ENCODE results near the gene VWA5B1.

The VWA5B1 gene

DNA sequence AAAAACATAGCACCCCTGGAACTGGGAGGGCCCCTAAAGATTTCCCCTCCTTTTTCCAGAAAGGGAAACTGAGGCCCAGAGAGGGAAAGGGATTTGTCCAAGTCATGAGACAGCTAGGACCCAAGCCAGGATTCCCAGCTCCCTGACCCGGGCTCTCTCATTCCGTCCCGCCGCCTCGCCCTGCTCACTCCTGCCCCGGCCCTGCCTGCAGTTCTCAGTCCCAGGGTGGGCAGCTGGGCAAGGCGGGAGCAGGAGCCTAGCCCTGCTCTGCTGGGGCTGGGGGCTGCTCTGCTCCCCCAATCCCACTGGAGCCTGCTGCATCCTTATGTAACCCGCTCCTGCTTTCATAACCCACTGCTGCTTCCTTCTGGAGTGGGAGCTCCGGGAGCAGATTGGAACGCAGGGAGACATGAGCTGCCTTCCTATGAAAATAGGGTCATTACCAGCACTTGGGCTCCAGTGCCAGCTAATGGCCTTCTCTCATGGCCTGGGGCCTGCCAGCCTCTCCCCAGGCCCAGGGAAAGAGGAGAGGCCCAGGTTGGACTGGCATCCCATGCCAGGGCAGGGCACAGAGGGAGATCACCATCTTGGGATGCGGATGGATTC lies 110.8 kb downstream of the VWA5B1 start:
- TF ChIP-seq, protein P1, sequence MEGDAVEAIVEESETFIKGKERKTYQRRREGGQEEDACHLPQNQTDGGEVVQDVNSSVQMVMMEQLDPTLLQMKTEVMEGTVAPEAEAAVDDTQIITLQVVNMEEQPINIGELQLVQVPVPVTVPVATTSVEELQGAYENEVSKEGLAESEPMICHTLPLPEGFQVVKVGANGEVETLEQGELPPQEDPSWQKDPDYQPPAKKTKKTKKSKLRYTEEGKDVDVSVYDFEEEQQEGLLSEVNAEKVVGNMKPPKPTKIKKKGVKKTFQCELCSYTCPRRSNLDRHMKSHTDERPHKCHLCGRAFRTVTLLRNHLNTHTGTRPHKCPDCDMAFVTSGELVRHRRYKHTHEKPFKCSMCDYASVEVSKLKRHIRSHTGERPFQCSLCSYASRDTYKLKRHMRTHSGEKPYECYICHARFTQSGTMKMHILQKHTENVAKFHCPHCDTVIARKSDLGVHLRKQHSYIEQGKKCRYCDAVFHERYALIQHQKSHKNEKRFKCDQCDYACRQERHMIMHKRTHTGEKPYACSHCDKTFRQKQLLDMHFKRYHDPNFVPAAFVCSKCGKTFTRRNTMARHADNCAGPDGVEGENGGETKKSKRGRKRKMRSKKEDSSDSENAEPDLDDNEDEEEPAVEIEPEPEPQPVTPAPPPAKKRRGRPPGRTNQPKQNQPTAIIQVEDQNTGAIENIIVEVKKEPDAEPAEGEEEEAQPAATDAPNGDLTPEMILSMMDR (IDR thresholded peaks at IDR 0.05; ENCODE audit: low read length, missing control alignments) = no peak
- no peak for DNase-seq (ENCODE audit: low read depth)
- no peak overlapping the region for H3K4me3 ChIP-seq (replicated peaks; ENCODE audit: low read depth, low read length)

GRCh38 chr1:20402585-20403422 lies 112.1 kb downstream of the VWA5B1 start:
- H3K4me3 ChIP-seq (replicated peaks; ENCODE audit: low read depth, low read length) = no peak overlapping the region
- TF ChIP-seq, protein P1 (IDR thresholded peaks at IDR 0.05; ENCODE audit: low read length, missing control alignments) = no peak
- DNase-seq (ENCODE audit: low read depth) = no peak

DNA sequence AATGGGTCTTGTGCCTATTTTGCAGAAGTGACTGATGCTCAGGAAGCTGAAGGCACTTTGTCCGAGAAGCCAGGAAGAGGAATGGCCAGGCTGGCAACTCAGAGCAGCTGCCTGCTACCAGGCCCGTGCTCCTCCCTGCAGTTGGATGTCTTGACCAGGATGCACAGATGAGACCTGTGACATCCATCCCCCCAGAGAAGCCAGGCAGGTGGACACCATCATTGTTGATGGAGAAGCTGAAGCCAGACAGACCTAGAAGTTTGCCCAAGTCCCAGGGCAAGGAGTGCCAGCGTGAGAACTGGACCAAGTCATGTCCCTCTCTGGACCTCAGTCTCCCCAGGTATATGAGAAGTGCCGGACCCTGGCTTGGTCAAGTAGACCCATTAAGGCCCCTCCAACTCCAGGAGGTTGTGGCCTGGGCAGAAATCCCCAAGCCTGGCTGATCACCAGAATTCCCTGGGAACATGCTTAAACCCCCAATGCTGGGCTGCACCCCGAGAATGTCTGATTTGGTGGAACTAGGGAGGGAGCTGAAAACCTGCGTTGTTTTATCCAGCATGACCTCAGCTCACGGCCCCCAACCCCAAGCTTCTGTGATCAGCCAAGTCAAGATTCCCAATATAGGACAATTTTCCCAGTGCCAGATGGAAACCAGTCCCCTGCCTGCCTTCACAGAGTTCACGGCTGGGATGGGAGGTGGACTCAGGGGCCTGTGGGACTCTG lies 112.9 kb downstream of the VWA5B1 start:
- DNase-seq (ENCODE audit: low read depth) = no peak
- TF ChIP-seq, protein P1 (IDR thresholded peaks at IDR 0.05; ENCODE audit: low read length, missing control alignments) = no peak

GRCh38 chr1:20404466-20404865 lies 113.8 kb downstream of the VWA5B1 start:
- H3K4me3 ChIP-seq (replicated peaks; ENCODE audit: low read depth, low read length) = no peak overlapping the region
- no peak for DNase-seq (ENCODE audit: low read depth)
- TF ChIP-seq, protein P1 (IDR thresholded peaks at IDR 0.05; ENCODE audit: low read length, missing control alignments) = no peak

More for the DNA sequence above, 112.9 kb downstream of the VWA5B1 start:
- no peak overlapping the region for H3K4me3 ChIP-seq (replicated peaks; ENCODE audit: low read depth, low read length)
